Endothelial cell of umbilical vein (primary cell): ENCODE data around the gene VAMP7. TPM values are rescaled to one million over a fixed set of nuclear protein-coding genes. Genes with fewer than 3 reads are reported as not detected.

ENCODE experiments used
- BruUV-seq: library from RNA; stranded (reverse); fragments of 400-500 nt; replicated peaks from 2 replicates; lab custom pipeline; 2021; lab: Mats Ljungman, UMichigan
- CTCF ChIA-PET: fragments of 300-600, 350-600 bp; sonication (Branson Sonifier 250); formaldehyde crosslinking; loops from one replicate; lab custom pipeline; 2021; ENCODE audit warnings: antibody characterized with exemption, inconsistent platforms; lab: Charles Lee
- POLR2A ChIA-PET: fragments of 300-600, 350-600 bp; sonication (Branson Sonifier 250); formaldehyde crosslinking; loops from one replicate; lab custom pipeline; 2021; ENCODE audit warnings: antibody characterized with exemption, inconsistent platforms; lab: Charles Lee
- DNase-seq: peaks from one replicate; pipeline ENCODE4 v3.0.0-alpha.2; 2011; ENCODE audit warnings: low read depth, low spot score
- FAIRE-seq: peaks from 2 replicates; lab custom pipeline; 2011; peaks lifted over from hg19 to GRCh38; lab: Jason Lieb, UNC
- H2AFZ ChIP-seq: 2 replicates; pipeline ENCODE4 v1.6.0; 2012; ENCODE audit warnings: low read depth, low read length, control low read depth, inconsistent platforms
- H3K27ac ChIP-seq: 2 replicates; pipeline ENCODE4 v1.5.1; 2011; ENCODE audit warnings: low read depth, mild to moderate bottlenecking, control low read depth, low read length, moderate library complexity; ENCODE audit not compliant: insufficient read depth
- H3K27me3 ChIP-seq, 2 experiments: 2 replicates each; pipeline versions ENCODE4 v1.6.0 to v1.6.1; 2011; ENCODE audit warnings: low read length in 2 of 2, mixed read lengths in 1 of 2; ENCODE audit not compliant: control insufficient read depth in 2 of 2, insufficient read depth in 2 of 2
- H3K36me3 ChIP-seq, 2 experiments: 2 replicates in 1 of 2; 3 replicates in 1 of 2; pipeline ENCODE4 v1.5.1; 2011; ENCODE audit warnings: low read length in 2 of 2, mild to moderate bottlenecking in 1 of 2, moderate library complexity in 1 of 2; ENCODE audit not compliant: control insufficient read depth in 2 of 2, insufficient read depth in 2 of 2; ENCODE audit errors: extremely low read depth in 1 of 2
- H3K4me1 ChIP-seq: 3 replicates; pipeline ENCODE4 v1.5.1; 2011; ENCODE audit warnings: mild to moderate bottlenecking, low read length; ENCODE audit not compliant: control insufficient read depth, insufficient read depth; ENCODE audit errors: extremely low read depth
- H3K4me2 ChIP-seq: 2 replicates; pipeline ENCODE4 v1.6.1; 2011; ENCODE audit warnings: low read length, control low read depth, mixed read lengths; ENCODE audit not compliant: insufficient read depth
- H3K4me3 ChIP-seq, 3 experiments: fragments of 200-600 bp in 1 of 3; sonication (generic), shearing (Covaris generic) in 1 of 3; replicated peaks in 1 of 3; 2 replicates each; pipeline ENCODE4 v1.5.1; 2011 to 2016; ENCODE audit warnings: control low read depth in 3 of 3, low read length in 3 of 3, mild to moderate bottlenecking in 2 of 3, inconsistent platforms in 1 of 3, low read depth in 1 of 3, moderate library complexity in 1 of 3; ENCODE audit not compliant: insufficient read depth in 1 of 3
- H3K79me2 ChIP-seq: 2 replicates; pipeline ENCODE4 v1.6.0; 2012; ENCODE audit warnings: low read length, inconsistent platforms; ENCODE audit not compliant: control insufficient read depth, insufficient read depth
- H3K9ac ChIP-seq: replicated peaks from 2 replicates; pipeline ENCODE3; 2011; ENCODE audit warnings: low read length, control low read depth; ENCODE audit not compliant: insufficient read depth; ENCODE audit errors: extremely low read depth
- H3K9me1 ChIP-seq: replicated peaks from 3 replicates; pipeline ENCODE4 v1.6.0; 2011; ENCODE audit warnings: mild to moderate bottlenecking, low read length; ENCODE audit not compliant: control insufficient read depth, insufficient read depth; ENCODE audit errors: extremely low read depth
- H3K9me3 ChIP-seq: replicated peaks from 2 replicates; pipeline ENCODE4 v1.5.1; 2012; ENCODE audit warnings: low read length, inconsistent platforms; ENCODE audit not compliant: control insufficient read depth, insufficient read depth
- H4K20me1 ChIP-seq: replicated peaks from 2 replicates; pipeline ENCODE3; 2011; ENCODE audit warnings: mild to moderate bottlenecking, low read length; ENCODE audit not compliant: control insufficient read depth, insufficient read depth; ENCODE audit errors: extremely low read depth
- CTCF ChIP-seq, 2 donors: IDR thresholded peaks; 1 replicate in 1 of 2; 2 replicates in 1 of 2; pipeline ENCODE4 v1.5.1; 2011; ENCODE audit warnings: low read length in 2 of 2, mild to moderate bottlenecking in 2 of 2, moderate library complexity in 2 of 2, control low read depth in 1 of 2, inconsistent platforms in 1 of 2, low read depth in 1 of 2; ENCODE audit not compliant: insufficient read depth in 1 of 2; ENCODE audit errors: extremely low read depth in 1 of 2
- EZH2 ChIP-seq: IDR thresholded peaks from 2 replicates; pipeline ENCODE4 v1.6.1; 2012; ENCODE audit warnings: borderline replicate concordance, low read depth, mild to moderate bottlenecking, moderate library complexity, low read length, inconsistent platforms; ENCODE audit not compliant: severe bottlenecking
- FOS ChIP-seq: IDR thresholded peaks from 2 replicates; pipeline ENCODE4 v1.6.1; 2011; ENCODE audit warnings: mild to moderate bottlenecking, low read length, moderate library complexity, borderline replicate concordance; ENCODE audit not compliant: insufficient read depth
- GATA2 ChIP-seq: IDR thresholded peaks from 2 replicates; pipeline ENCODE4 v1.7.0; 2011; ENCODE audit warnings: low read depth, mild to moderate bottlenecking, moderate library complexity, mixed read lengths, low read length; ENCODE audit not compliant: insufficient read length, insufficient read depth
- JUN ChIP-seq: IDR thresholded peaks from 2 replicates; pipeline ENCODE4 v1.6.1; 2011; ENCODE audit warnings: borderline replicate concordance, low read depth; ENCODE audit not compliant: insufficient read length, insufficient read depth
- MYC ChIP-seq: IDR thresholded peaks from one replicate; pipeline ENCODE4 v1.6.1; 2011; ENCODE audit warnings: mild to moderate bottlenecking, low read depth, low read length
- POLR2A ChIP-seq: IDR thresholded peaks from 2 replicates; pipeline ENCODE4 v1.6.1; 2012; ENCODE audit warnings: low read depth, mild to moderate bottlenecking, control low read depth, low read length
- POLR2AphosphoS5 ChIP-seq: IDR thresholded peaks from 2 replicates; pipeline ENCODE4 v1.6.1; 2012; ENCODE audit warnings: low read depth, mild to moderate bottlenecking, control low read depth, low read length, moderate library complexity; ENCODE audit not compliant: insufficient read depth
- dilution Hi-C: fragments of 300-500 bp; cut with MboI; formaldehyde crosslinking; loops from one replicate; pipeline ENCODE4 v1.15.0; 2019; ENCODE audit warnings: low sequenced_read_pairs; ENCODE audit not compliant: extremely low pct_ligation_motif_present
- intact Hi-C: fragments of 100-400 bp; cut with micrococcal nuclease; formaldehyde crosslinking; loops from one replicate; pipeline ENCODE4 v1.10.0; 2022
- polyA plus RNA-seq, 4 experiments: library from polyadenylated mRNA; depleted of rRNA in 3 of 4; stranded (reverse) in 3 of 4; unstranded in 1 of 4; fragments of >200 nt; gene quantifications; 2 replicates each; pipeline versions ENCODE4 v1.2.1 to v1.2.3, GENCODE V29; 2011 to 2012; ENCODE audit warnings: missing spikeins in 1 of 4
- total RNA-seq: library from RNA; stranded (reverse); gene quantifications from 2 replicates; pipeline ENCODE4 v1.2.3, GENCODE V29; 2021
- TF ChIP-seq, protein P1 (sequence below): IDR thresholded peaks from 2 replicates; pipeline ENCODE4 v1.6.1; 2011; ENCODE audit not compliant: insufficient read depth, insufficient read length

The VAMP7 gene
- total and polyA plus RNA-seq, 2 donors (not counting 3 experiments of a cell fraction or from before 2014, with no cell fraction given), result 20.1 to 36.8 TPM

DNA sequence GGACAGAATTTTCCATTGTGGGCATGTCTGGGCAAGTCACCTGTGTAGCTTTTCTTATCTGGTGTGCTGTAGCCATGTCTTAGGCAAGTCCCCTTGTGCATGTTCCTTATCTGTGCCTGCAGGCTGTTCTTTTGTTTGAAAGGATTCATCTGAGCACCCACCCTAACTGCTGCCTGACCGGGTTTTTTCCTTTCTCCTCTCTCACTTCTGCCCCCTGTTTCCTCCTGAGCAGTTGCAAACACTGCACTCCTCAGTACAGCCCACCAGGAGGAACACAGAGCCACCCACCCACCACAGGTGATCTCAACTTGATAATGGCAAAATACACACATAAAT is 87.1 kb downstream of the VAMP7 start:
- ChIA-PET CTCF (no interaction called here), POLR2A (no interaction called here)
- BruUV-seq, result no TSS peak
- Histone ChIP-seq H3K27ac (no peak overlapping the region), H3K79me2 (no peaks in the 10 kb centered on the region), H3K9me1 (no peaks in the 10 kb centered on the region), H4K20me1 (no peaks in the 10 kb centered on the region), H3K27me3 (no peaks in the 10 kb centered on the region), H3K9ac (no peak overlapping the region), H2AFZ (no peak overlapping the region), H3K36me3 (no peaks in the 10 kb centered on the region), H3K4me1 (no peaks in the 10 kb centered on the region), H3K4me3 (no peak overlapping the region), H3K4me2 (no peak overlapping the region), H3K9me3 (no peaks in the 10 kb centered on the region)
- intact Hi-C loops, result no loop called here
- FAIRE-seq (no peak), DNase-seq (no peak)
- TF ChIP-seq, protein P1, sequence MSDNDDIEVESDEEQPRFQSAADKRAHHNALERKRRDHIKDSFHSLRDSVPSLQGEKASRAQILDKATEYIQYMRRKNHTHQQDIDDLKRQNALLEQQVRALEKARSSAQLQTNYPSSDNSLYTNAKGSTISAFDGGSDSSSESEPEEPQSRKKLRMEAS, result no peak
- TF ChIP-seq JUN (no peak), MYC (no peak), EZH2 (no peak), POLR2AphosphoS5 (no peak), CTCF (IDR thresholded peaks at IDR 0.05; ENCODE audit: extremely low read depth in 1 of 2, insufficient read depth in 1 of 2, low read depth in 1 of 2, low read length in 2 of 2) (no peak), GATA2 (no peak), FOS (no peak), POLR2A (no peak)
- dilution Hi-C loops, result no loop called here
